HCT116 (cell line): ENCODE data around the gene GPA33. TPM values are rescaled to one million over a fixed set of nuclear protein-coding genes. Genes with fewer than 3 reads are reported as not detected.

Source experiments
- ATAC-seq: fragments of 200-7000 bp; cut with Tn5 transposase; 2 replicates; pipeline ENCODE4 v1.9.1; 2020; ENCODE audit warnings: mild to moderate bottlenecking, moderate library complexity
- BruUV-seq: library from RNA; stranded (reverse); fragments of 400-500 nt; replicated peaks from 2 replicates; lab custom pipeline; 2021; lab: Mats Ljungman, UMichigan
- CTCF ChIA-PET: fragments of 300-600 bp; sonication (Branson Sonifier 250); formaldehyde crosslinking; loops from one replicate; lab custom pipeline; 2021; ENCODE audit warnings: antibody characterized with exemption; lab: Charles Lee
- POLR2A ChIA-PET: fragments of 300-600, 350-600 bp; sonication (Branson Sonifier 250); formaldehyde crosslinking; loops from one replicate; lab custom pipeline; 2021; ENCODE audit warnings: antibody characterized with exemption; lab: Charles Lee
- RAD21 ChIA-PET, 2 experiments: fragments of 300-600 bp; sonication (Branson Sonifier 250); formaldehyde crosslinking; loops; one replicate each; lab custom pipeline; 2023; ENCODE audit warnings: low total read pairs in 2 of 2; ENCODE audit not compliant: uncharacterized antibody in 2 of 2, unreplicated experiment in 2 of 2, low non-redundant PET in 1 of 2; lab: Charles Lee
- DNase-seq: peaks from one replicate; pipeline ENCODE4 v3.0.0-alpha.2; 2010; ENCODE audit warnings: low read depth, low spot score
- H2AFZ ChIP-seq: fragments of 200-600 bp; shearing (Covaris generic), sonication (generic); 2 replicates; pipeline ENCODE4 v1.6.1; 2017; ENCODE audit warnings: low read depth, mixed run types, mixed read lengths, antibody characterized with exemption, low read length; ENCODE audit not compliant: poor library complexity, severe bottlenecking
- H3K27ac ChIP-seq: 2 replicates; pipeline ENCODE4 v1.5.1; 2012; ENCODE audit warnings: low read depth, low read length
- H3K27me3 ChIP-seq: fragments of 200-600 bp; sonication (generic); 2 replicates; pipeline ENCODE4 v1.6.1; 2016; ENCODE audit warnings: mixed run types, low read length, mixed read lengths; ENCODE audit not compliant: insufficient read depth
- H3K36me3 ChIP-seq, 2 experiments: fragments of 200-500 bp in 1 of 2; fragments of 200-600 bp in 1 of 2; sonication (Bioruptor generic) in 1 of 2; sonication (generic) in 1 of 2; 2 replicates each; pipeline versions ENCODE4 v1.5.1 to v1.6.1; 2014 to 2016; ENCODE audit warnings: low read length in 2 of 2, inconsistent platforms in 1 of 2, mixed read lengths in 1 of 2, mixed run types in 1 of 2; ENCODE audit not compliant: insufficient read depth in 2 of 2, control insufficient read depth in 1 of 2
- H3K4me1 ChIP-seq, 2 experiments: fragments of 200-600 bp in 1 of 2; sonication (generic) in 1 of 2; 2 replicates each; pipeline versions ENCODE4 v1.5.1 to v1.6.1; 2012 to 2017; ENCODE audit warnings: low read length in 2 of 2, inconsistent platforms in 1 of 2, mild to moderate bottlenecking in 1 of 2, mixed read lengths in 1 of 2, mixed run types in 1 of 2, moderate library complexity in 1 of 2; ENCODE audit not compliant: insufficient read depth in 2 of 2, control insufficient read depth in 1 of 2
- H3K4me2 ChIP-seq: fragments of 200-600 bp; sonication (generic); 2 replicates; pipeline ENCODE4 v1.6.1; 2017; ENCODE audit warnings: mixed run types, low read length, mixed read lengths
- H3K4me3 ChIP-seq, 2 experiments: fragments of 200-600 bp in 1 of 2; sonication (generic) in 1 of 2; replicated peaks in 1 of 2; 2 replicates each; pipeline ENCODE4 v1.5.1; 2011 to 2016; ENCODE audit warnings: low read length in 2 of 2, control low read depth in 1 of 2, low read depth in 1 of 2, mild to moderate bottlenecking in 1 of 2, mixed read lengths in 1 of 2, mixed run types in 1 of 2
- H3K79me2 ChIP-seq: fragments of 200-600 bp; sonication (generic); 2 replicates; pipeline ENCODE4 v1.6.1; 2017; ENCODE audit warnings: mild to moderate bottlenecking, mixed run types, low read length, moderate library complexity, mixed read lengths; ENCODE audit not compliant: insufficient read depth
- H3K9ac ChIP-seq: fragments of 200-600 bp; sonication (generic); 2 replicates; pipeline ENCODE4 v1.6.1; 2016; ENCODE audit warnings: low read length, mixed read lengths
- H3K9me2 ChIP-seq: fragments of 200-600 bp; sonication (generic), shearing (Covaris generic); 2 replicates; pipeline ENCODE4 v1.6.1; 2017; ENCODE audit warnings: mixed run types, mild to moderate bottlenecking, moderate library complexity; ENCODE audit not compliant: insufficient read depth
- H3K9me3 ChIP-seq, 2 experiments: fragments of 200-500 bp in 1 of 2; fragments of 200-600 bp in 1 of 2; sonication (Bioruptor generic) in 1 of 2; sonication (generic) in 1 of 2; 2 replicates each; pipeline ENCODE4 v1.6.1; 2014 to 2017; ENCODE audit warnings: low read length in 2 of 2, mixed read lengths in 2 of 2, inconsistent platforms in 1 of 2, low read depth in 1 of 2, mild to moderate bottlenecking in 1 of 2, mixed run types in 1 of 2, moderate library complexity in 1 of 2; ENCODE audit not compliant: control insufficient read depth in 1 of 2, insufficient read depth in 1 of 2
- H4K20me1 ChIP-seq: fragments of 200-600 bp; sonication (generic), shearing (Covaris generic); 2 replicates; pipeline ENCODE4 v1.6.1; 2017; ENCODE audit warnings: mixed run types, mild to moderate bottlenecking, moderate library complexity; ENCODE audit not compliant: insufficient read depth
- CBX3 ChIP-seq: IDR thresholded peaks from 2 replicates; pipeline ENCODE4 v1.6.1; 2012; ENCODE audit warnings: low read depth
- EZH2 ChIP-seq: fragments of 200-600 bp; sonication (generic); IDR thresholded peaks from 2 replicates; pipeline ENCODE4 v1.6.1; 2017; ENCODE audit warnings: antibody characterized with exemption, mixed run types
- EZH2phosphoT487 ChIP-seq: fragments of 200-600 bp; IDR thresholded peaks from 2 replicates; pipeline ENCODE4 v1.6.1; 2018; ENCODE audit warnings: antibody characterized with exemption, borderline replicate concordance
- JUND ChIP-seq: IDR thresholded peaks from 2 replicates; pipeline ENCODE4 v1.6.1; 2012
- MAX ChIP-seq: IDR thresholded peaks from 2 replicates; pipeline ENCODE4 v1.6.1; 2012
- POLR2AphosphoS5 ChIP-seq: IDR thresholded peaks from 2 replicates; pipeline ENCODE4 v1.6.1; 2011; ENCODE audit warnings: mild to moderate bottlenecking, low read depth, low read length, moderate library complexity
- SP1 ChIP-seq: IDR thresholded peaks from 2 replicates; pipeline ENCODE4 v1.6.1; 2012; ENCODE audit warnings: low read depth
- SRF ChIP-seq: IDR thresholded peaks from 2 replicates; pipeline ENCODE4 v1.6.1; 2012; ENCODE audit warnings: low read depth
- TCF7L2 ChIP-seq: IDR thresholded peaks from 2 replicates; pipeline ENCODE4 v1.7.0; 2011; ENCODE audit warnings: borderline replicate concordance, inconsistent platforms; ENCODE audit not compliant: insufficient read depth, insufficient read length; ENCODE audit errors: extremely low read depth
- YY1 ChIP-seq: IDR thresholded peaks from 2 replicates; pipeline ENCODE4 v1.6.1; 2011; ENCODE audit warnings: low read length, low read depth, moderate library complexity, mild to moderate bottlenecking; ENCODE audit not compliant: insufficient replicate concordance; ENCODE audit errors: extremely low read depth
- ZBTB33 ChIP-seq: IDR thresholded peaks from 2 replicates; pipeline ENCODE4 v1.6.1; 2011; ENCODE audit warnings: mild to moderate bottlenecking, low read length, moderate library complexity; ENCODE audit not compliant: insufficient replicate concordance; ENCODE audit errors: extremely low read depth
- ZFX ChIP-seq: fragments of 450-650 bp; IDR thresholded peaks from 2 replicates; pipeline ENCODE4 v1.6.1; 2017
- ZNF274 ChIP-seq: fragments of 200-500 bp; sonication (Bioruptor generic); IDR thresholded peaks from 2 replicates; pipeline ENCODE4 v1.6.1; 2014; ENCODE audit warnings: mild to moderate bottlenecking, low read depth, low read length, inconsistent platforms
- intact Hi-C: fragments of 100-400 bp; cut with micrococcal nuclease; formaldehyde crosslinking; loops from 2 replicates; pipeline ENCODE4 v1.10.0; 2022
- total RNA-seq: library from RNA; stranded (reverse); gene quantifications from one replicate; pipeline ENCODE4 v1.2.1, GENCODE V29; 2021; ENCODE audit not compliant: unreplicated experiment

The GPA33 gene
- total RNA-seq, 1 experiment from 2014 or later, result 0.22 TPM

- no peaks in the 10 kb centered on the region for H3K79me2 ChIP-seq
- no TSS peak for BruUV-seq
- CTCF ChIA-PET, result no interaction called here
Observed at GRCh38 chr1:167099851-167100250, 9.7 kb upstream of the GPA33 start.

More at GRCh38 chr1:167099851-167100250, 9.7 kb upstream of the GPA33 start:
- POLR2A ChIA-PET, result no interaction called here
- H3K4me1 ChIP-seq, result peaks cover 0 to 15% of the 10 kb centered on the region in 2 experiments; a peak in 2 of 4 replicates
- H3K36me3 ChIP-seq, result no peaks in the 10 kb centered on the region
- no peaks in the 10 kb centered on the region for H3K9me3 ChIP-seq
- intact Hi-C loops, result no loop called here
- no peak overlapping the region for H3K9ac ChIP-seq
- H2AFZ ChIP-seq, result no peak overlapping the region
- H3K27me3 ChIP-seq, result no peaks in the 10 kb centered on the region
- ATAC-seq (no peak), DNase-seq (no peak)
- no peaks in the 10 kb centered on the region for H3K9me2 ChIP-seq
- no peaks in the 10 kb centered on the region for H4K20me1 ChIP-seq
- no peak for TF ChIP-seq YY1
- no peak for TF ChIP-seq CBX3
- no peak for TF ChIP-seq TCF7L2
- no peak for TF ChIP-seq MAX
- TF ChIP-seq EZH2, result no peak
- TF ChIP-seq EZH2phosphoT487, result no peak
- TF ChIP-seq ZFX, result no peak
- no peak for TF ChIP-seq ZNF274
- TF ChIP-seq SP1, result no peak
- no peak for TF ChIP-seq JUND
- TF ChIP-seq POLR2AphosphoS5, result no peak
- TF ChIP-seq ZBTB33, result no peak
- no peak for TF ChIP-seq SRF
- H3K4me2 ChIP-seq, result no peak overlapping the region
- H3K4me3 ChIP-seq, result no peak overlapping the region
- H3K27ac ChIP-seq, result no peak overlapping the region
- RAD21 ChIA-PET, result no interaction called here
